ENCODE measurements around the gene NDUFA12.

DNA sequence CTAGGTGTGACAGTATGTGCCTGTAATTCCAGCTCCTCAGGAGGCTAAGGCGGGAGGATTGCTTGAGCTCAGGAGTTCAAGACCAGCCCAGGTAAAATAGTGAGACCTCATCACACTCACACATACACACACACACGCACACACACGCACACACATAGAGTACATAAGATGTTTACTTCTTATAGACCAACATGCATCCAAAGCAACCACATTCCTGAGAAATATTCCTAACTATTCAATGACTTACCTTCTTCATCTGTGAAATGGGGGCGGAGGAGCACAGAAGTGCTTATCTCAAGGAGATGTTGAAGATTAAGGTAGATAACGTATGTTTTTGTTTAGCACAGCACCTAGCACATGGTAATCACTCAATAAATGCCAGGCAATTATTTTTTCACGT, 6.4 kb downstream of the NDUFA12 start:
- TF ChIP-seq, protein P1, sequence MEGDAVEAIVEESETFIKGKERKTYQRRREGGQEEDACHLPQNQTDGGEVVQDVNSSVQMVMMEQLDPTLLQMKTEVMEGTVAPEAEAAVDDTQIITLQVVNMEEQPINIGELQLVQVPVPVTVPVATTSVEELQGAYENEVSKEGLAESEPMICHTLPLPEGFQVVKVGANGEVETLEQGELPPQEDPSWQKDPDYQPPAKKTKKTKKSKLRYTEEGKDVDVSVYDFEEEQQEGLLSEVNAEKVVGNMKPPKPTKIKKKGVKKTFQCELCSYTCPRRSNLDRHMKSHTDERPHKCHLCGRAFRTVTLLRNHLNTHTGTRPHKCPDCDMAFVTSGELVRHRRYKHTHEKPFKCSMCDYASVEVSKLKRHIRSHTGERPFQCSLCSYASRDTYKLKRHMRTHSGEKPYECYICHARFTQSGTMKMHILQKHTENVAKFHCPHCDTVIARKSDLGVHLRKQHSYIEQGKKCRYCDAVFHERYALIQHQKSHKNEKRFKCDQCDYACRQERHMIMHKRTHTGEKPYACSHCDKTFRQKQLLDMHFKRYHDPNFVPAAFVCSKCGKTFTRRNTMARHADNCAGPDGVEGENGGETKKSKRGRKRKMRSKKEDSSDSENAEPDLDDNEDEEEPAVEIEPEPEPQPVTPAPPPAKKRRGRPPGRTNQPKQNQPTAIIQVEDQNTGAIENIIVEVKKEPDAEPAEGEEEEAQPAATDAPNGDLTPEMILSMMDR (IDR thresholded peaks at IDR 0.05), result no peak
- TF ChIP-seq ZFX (IDR thresholded peaks at IDR 0.05; ENCODE audit: borderline replicate concordance), result no peak
